Right lobe of liver (tissue), 6 donors: ENCODE results near the gene HSF2BP. TPM values are rescaled to one million over a fixed set of nuclear protein-coding genes. Genes with fewer than 3 reads are reported as not detected.

ENCODE experiments used
- ATAC-seq, 4 donors: fragments of 200-7000 bp; cut with Tn5 transposase; one replicate each; pipeline ENCODE4 v1.9.1; 2020; ENCODE audit warnings: mild to moderate bottlenecking in 4 of 4, moderate library complexity in 4 of 4
- DNase-seq, 3 donors: peaks; one replicate each; pipeline ENCODE4 v3.0.0-alpha.2; 2020
- H3K27ac ChIP-seq, 3 donors: fragments of 200-600 bp; one replicate each; pipeline ENCODE4 v1.8.0; 2022
- H3K27me3 ChIP-seq, 2 donors: fragments of 200-600 bp; one replicate each; pipeline ENCODE4 v1.8.0; 2022
- H3K36me3 ChIP-seq, 4 donors: fragments of 200-600 bp; sonication (generic) in 1 of 4; one replicate each; pipeline versions ENCODE4 v1.5.1 to v1.8.0; 2017 to 2022; ENCODE audit warnings: control low read depth in 1 of 4
- H3K4me1 ChIP-seq, 4 donors: fragments of 200-600 bp; sonication (generic) in 1 of 4; one replicate each; pipeline versions ENCODE4 v1.5.1 to v1.8.0; 2017 to 2022; ENCODE audit warnings: control low read depth in 1 of 4
- H3K4me3 ChIP-seq, 3 donors: fragments of 200-600 bp; one replicate each; pipeline ENCODE4 v1.8.0; 2022
- H3K9me3 ChIP-seq, 4 donors: fragments of 200-600 bp; sonication (generic) in 1 of 4; one replicate each; pipeline versions ENCODE4 v1.5.1 to v1.8.0; 2017 to 2022; ENCODE audit warnings: control low read depth in 1 of 4
- CTCF ChIP-seq, 4 donors: fragments of 200-600 bp in 3 of 4; fragments of 450-650 bp in 1 of 4; IDR thresholded peaks; one replicate each; pipeline versions ENCODE4 v1.5.1 to v1.8.0; 2016 to 2022; ENCODE audit warnings: antibody characterized with exemption in 4 of 4, mild to moderate bottlenecking in 2 of 4
- POLR2A ChIP-seq: fragments of 450-650 bp; IDR thresholded peaks from one replicate; pipeline ENCODE4 v1.6.1; 2017; ENCODE audit warnings: antibody characterized with exemption, mild to moderate bottlenecking
- WGBS: methylation state at CpG from one replicate; pipeline ENCODE4 v1.1.6; 2018; ENCODE audit warnings: low coverage, low lambda C conversion rate; ENCODE audit not compliant: insufficient coverage; ENCODE audit errors: missing lambda C conversion rate; 5-methylcytosine and 5-hydroxymethylcytosine counted together
- intact Hi-C, 2 donors: fragments of 100-400 bp; cut with DNase I; formaldehyde crosslinking; loops; one replicate each; pipeline versions ENCODE4 v1.11.2 to v1.14.1; 2022
- long read RNA-seq: library from polyadenylated mRNA; unstranded; transcript quantifications from one replicate; pipeline ENCODE4 v2.0.0, GENCODE V29; 2019
- total RNA-seq, 6 experiments: library from RNA; depleted of rRNA in 2 of 6; stranded (reverse); fragments of >200 nt in 2 of 6; fragmentation: NEBNext Ultra II Directional in 3 of 6; extraction: Animal tissue kit (Norgen Biotek cat#: 25700) in 3 of 6; gene quantifications; one replicate each; pipeline versions ENCODE4 v1.1.0 to v1.2.4, GENCODE V29; 2016 to 2023
- donor health status: DM: no; HTN: yes; CAD: no.
- donor health status: DM: no; HTN: no; CAD: no.
- donor health status: DM: no; HTN: no; CAD: no.
- donor health status: DM: no; HTN: yes; CAD: no.
- donor health status: DM: no; HTN: yes; CAD: no.

Gene HSF2BP
- total RNA-seq, result under 1 TPM in 4 of 6 experiments, not detected in 2; 0.25 to 0.62 (median 0.37) TPM
- long read RNA-seq, result 0 reads

- H3K27ac ChIP-seq, result peak within 1 kb of the TSS; percentile 79 to 85 (median 84)
- intact Hi-C loops, result no loop called here
- ATAC-seq (peak; percentile 83 to 93 (median 89)), DNase-seq (peak; percentile 84 to 90 (median 89))
- H3K4me1 ChIP-seq, result peaks cover 0 to 20% (median 3%) of the 10 kb centered on the region in 4 donors
- H3K9me3 ChIP-seq, result no peaks in the 10 kb centered on the region
- H3K4me3 ChIP-seq, result peak within 1 kb of the TSS; percentile 97 to 100 (median 98)
- 0% methylated on average over 2 of the region's 92 CpGs for WGBS
- no peaks in the 10 kb centered on the region for H3K27me3 ChIP-seq
- peaks cover 0 to 4% (median 1%) of the 10 kb centered on the region in 4 donors for H3K36me3 ChIP-seq
- TF ChIP-seq POLR2A (peak; percentile 88), CTCF (IDR thresholded peaks at IDR 0.05) (peak in 2 of 4 donors; percentile 9 to 12)
These were observed at the start of gene HSF2BP, which contains the start of gene RRP1B for GRCh38 chr21:43659136-43660000. Gene HSF2BP (minus strand): TSS chr21:43659488. CDS start chr21:43658096, 1,392 bp downstream. Gene RRP1B (plus strand): TSS chr21:43659560. CDS start chr21:43659665, 105 bp downstream.

GRCh38 chr21:43708745-43709381 lies 49.6 kb upstream of the HSF2BP start:
- no peaks in the 10 kb centered on the region for H3K9me3 ChIP-seq
- ATAC-seq, result no peak
- H3K36me3 ChIP-seq, result no peaks in the 10 kb centered on the region
- H3K4me1 ChIP-seq, result peaks cover 0 to 6% (median 0%) of the 10 kb centered on the region in 4 donors
- WGBS, result 93% methylated on average over 12 of the region's 13 CpGs
- intact Hi-C loops, result loop anchor here in 1 of 2 donors (10.0 kb wide), 1 partner anchor 66 kb away; the partner anchor contains the start of gene CSTB
- H3K27me3 ChIP-seq, result no peaks in the 10 kb centered on the region
- H3K4me3 ChIP-seq, result no peak overlapping the region
- no peak overlapping the region for H3K27ac ChIP-seq
- no peak for TF ChIP-seq POLR2A
- TF ChIP-seq CTCF (IDR thresholded peaks at IDR 0.05), result no peak
- DNase-seq, result no peak

- H3K4me1 ChIP-seq, result peaks cover 0 to 7% (median 0%) of the 10 kb centered on the region in 4 donors
- no peak overlapping the region for H3K4me3 ChIP-seq
- no peak for ATAC-seq
- TF ChIP-seq POLR2A, result no peak
- no peak for TF ChIP-seq CTCF (IDR thresholded peaks at IDR 0.05)
- H3K27me3 ChIP-seq, result no peaks in the 10 kb centered on the region
- intact Hi-C loops, result loop anchor here in 1 of 2 donors (10.0 kb wide), 1 partner anchor 67 kb away; the partner anchor contains the start of gene CSTB
- H3K27ac ChIP-seq, result no peak overlapping the region
- no peaks in the 10 kb centered on the region for H3K9me3 ChIP-seq
- DNase-seq, result no peak
- H3K36me3 ChIP-seq, result no peaks in the 10 kb centered on the region
- 88% methylated on average over 3 of the region's 9 CpGs for WGBS
These were observed 48.2 kb upstream of the HSF2BP start for GRCh38 chr21:43707462-43707861.

- intact Hi-C loops, result loop anchor here in 1 of 2 donors (10.0 kb wide), 1 partner anchor 72 kb away; the partner anchor contains the start of gene CSTB
- 44% methylated on average over 21 of the region's 29 CpGs for WGBS
- Histone ChIP-seq H3K4me1 (peaks cover 0 to 3% (median 0%) of the 10 kb centered on the region in 4 donors), H3K27ac (no peak overlapping the region), H3K9me3 (no peaks in the 10 kb centered on the region), H3K4me3 (no peak overlapping the region), H3K27me3 (no peaks in the 10 kb centered on the region), H3K36me3 (no peaks in the 10 kb centered on the region)
- ATAC-seq (peak in 3 of 4 donors; percentile 53 to 60 (median 59)), DNase-seq (peak in 1 of 3 donors; percentile 2)
- TF ChIP-seq POLR2A (no peak), CTCF (IDR thresholded peaks at IDR 0.05) (no peak)
These were observed 44.0 kb upstream of the HSF2BP start for GRCh38 chr21:43703035-43703880.
